ENCODE results near the gene SLC7A14. TPM values are rescaled to one million over a fixed set of nuclear protein-coding genes. Genes with fewer than 3 reads are reported as not detected.
A peak's percentile ranks its signal among the peaks of the same experiment; 100 is the strongest.

SLC7A14 gene
- total and polyA plus RNA-seq, 2 of the 13 experiments (the other 11 are each of a cell fraction or from before 2014, with no cell fraction given) = not detected

GRCh38 chr3:170499562-170500156 lies 86.2 kb downstream of the SLC7A14 start (continued):
- no peak for TF ChIP-seq ZBTB43 (CRISPR knock-in tag; conservative IDR thresholded peaks at IDR 0.05)
- TF ChIP-seq KDM5A (IDR thresholded peaks at IDR 0.05; ENCODE audit: borderline replicate concordance, low read length) = no peak
- no peak for TF ChIP-seq ZNF326 (CRISPR knock-in tag; IDR thresholded peaks at IDR 0.05; ENCODE audit: borderline replicate concordance)
- no peak; the same call in 1 of the 2 replicates for TF ChIP-seq ARID4A (CRISPR knock-in tag; IDR thresholded peaks at IDR 0.05; ENCODE audit: borderline replicate concordance)
- no peak for TF ChIP-seq RBFOX2 (IDR thresholded peaks at IDR 0.05; ENCODE audit: low read depth, low read length)
- TF ChIP-seq MATR3 (CRISPR knock-in tag; IDR thresholded peaks at IDR 0.05) = no peak
- no peak for TF ChIP-seq MXD3 (CRISPR knock-in tag; IDR thresholded peaks at IDR 0.05)
- TF ChIP-seq ELK4 (CRISPR knock-in tag; IDR thresholded peaks at IDR 0.05; ENCODE audit: borderline replicate concordance) = no peak
- peak; percentile 51; the same call in 1 of the 2 replicates for TF ChIP-seq ZBTB44 (CRISPR knock-in tag; IDR thresholded peaks at IDR 0.05)
- TF ChIP-seq MXD4 (CRISPR knock-in tag; IDR thresholded peaks at IDR 0.05) = no peak
- TF ChIP-seq CERS6 (CRISPR knock-in tag; IDR thresholded peaks at IDR 0.05) = no peak
- no peak for TF ChIP-seq GLMP (CRISPR knock-in tag; IDR thresholded peaks at IDR 0.05; ENCODE audit: borderline replicate concordance)
- TF ChIP-seq CBX1 (IDR thresholded peaks at IDR 0.05; ENCODE audit: low read depth) = no peak
- no peak for TF ChIP-seq U2AF1 (optimal IDR thresholded peaks at IDR 0.05; ENCODE audit: low read depth, low read length)
- TF ChIP-seq ZNF180 (CRISPR knock-in tag; IDR thresholded peaks at IDR 0.05; ENCODE audit: borderline replicate concordance, low read depth) = no peak
- no peak for TF ChIP-seq MTA3 (CRISPR knock-in tag; IDR thresholded peaks at IDR 0.05)
- peak; percentile 57; the same call in 1 of the 2 replicates for TF ChIP-seq KDM2A (CRISPR knock-in tag; IDR thresholded peaks at IDR 0.05; ENCODE audit: borderline replicate concordance, low read depth)
